Lower leg skin (tissue), 4 donors: ENCODE measurements around the gene SURF6. TPM values are rescaled to one million over a fixed set of nuclear protein-coding genes. Genes with fewer than 3 reads are reported as not detected.

Source experiments
- DNase-seq, 2 donors: peaks; one replicate each; pipeline ENCODE4 v3.0.0-alpha.2; 2019; ENCODE audit warnings: low spot score in 2 of 2
- H3K4me3 ChIP-seq: fragments of 200-600 bp; sonication (generic); 2 replicates; pipeline ENCODE4 v1.5.1; 2017; ENCODE audit warnings: mild to moderate bottlenecking, low read depth; ENCODE audit not compliant: poor library complexity, severe bottlenecking
- CTCF ChIP-seq, 3 donors: fragments of 450-650 bp; IDR thresholded peaks; one replicate each; pipeline ENCODE4 v1.5.1; 2016; ENCODE audit warnings: antibody characterized with exemption in 3 of 3, mild to moderate bottlenecking in 3 of 3, moderate library complexity in 2 of 3
- POLR2A ChIP-seq, 2 donors: fragments of 450-650 bp; IDR thresholded peaks; one replicate each; pipeline ENCODE4 v1.6.1; 2016 to 2017; ENCODE audit warnings: antibody characterized with exemption in 2 of 2, mild to moderate bottlenecking in 1 of 2, moderate library complexity in 1 of 2
- WGBS, 2 donors: methylation state at CpG; one replicate each; pipeline ENCODE4 v1.1.5; 2018; 5-methylcytosine and 5-hydroxymethylcytosine counted together
- intact Hi-C: fragments of 100-400 bp; cut with DNase I; formaldehyde crosslinking; loops from one replicate; pipeline ENCODE4 v1.15.0; 2023; ENCODE audit warnings: low total_unique reads
- total RNA-seq, 4 donors: library from RNA; depleted of rRNA; stranded (reverse); fragments of >200 nt; gene quantifications; one replicate each; pipeline ENCODE4 v1.1.0, GENCODE V29; 2016

The SURF6 gene
- total RNA-seq, 4 donors from 2014 or later, result 21.7 to 37.4 (median 27.4) TPM

- no peak for DNase-seq
- intact Hi-C loops, result no loop called here
- WGBS, 2 donors, result 93 to 96% methylated on average over 15 to 19 of the region's 19 CpGs
These were observed 8.1 kb upstream of the SURF6 start for GRCh38 chr9:133344071-133344470.

DNA sequence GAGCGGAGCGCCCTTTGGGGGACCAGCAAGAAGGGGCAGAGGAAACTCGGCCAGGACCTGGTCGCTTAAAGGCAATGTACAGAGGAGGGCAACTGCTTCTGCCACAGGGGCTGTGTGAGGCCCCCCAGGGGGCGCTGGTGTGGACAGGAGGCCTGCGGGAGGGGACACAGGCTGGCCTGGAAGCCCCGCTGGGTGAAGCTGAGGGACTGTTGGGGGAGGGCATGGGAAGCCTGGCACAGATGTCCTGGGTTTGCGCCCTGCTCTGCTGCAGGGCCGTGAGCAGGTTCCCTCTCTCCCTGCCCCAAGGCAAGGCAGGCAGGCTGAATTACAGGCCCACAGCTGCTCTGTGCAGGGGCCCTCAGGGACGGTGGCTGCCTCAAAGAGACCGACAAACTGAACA lies 6.6 kb upstream of the SURF6 start:
- intact Hi-C loops, result no loop called here
- 80 to 81% methylated on average over 11 of the region's 11 CpGs for WGBS, 2 donors
- no peak for DNase-seq
- TF ChIP-seq POLR2A (IDR thresholded peaks at IDR 0.05) (no peak), CTCF (IDR thresholded peaks at IDR 0.05) (no peak)
- H3K4me3 ChIP-seq, result no peak overlapping the region

More at GRCh38 chr9:133344071-133344470, 8.1 kb upstream of the SURF6 start:
- TF ChIP-seq POLR2A (IDR thresholded peaks at IDR 0.05) (no peak), CTCF (IDR thresholded peaks at IDR 0.05) (no peak)
- no peak overlapping the region for H3K4me3 ChIP-seq

DNA sequence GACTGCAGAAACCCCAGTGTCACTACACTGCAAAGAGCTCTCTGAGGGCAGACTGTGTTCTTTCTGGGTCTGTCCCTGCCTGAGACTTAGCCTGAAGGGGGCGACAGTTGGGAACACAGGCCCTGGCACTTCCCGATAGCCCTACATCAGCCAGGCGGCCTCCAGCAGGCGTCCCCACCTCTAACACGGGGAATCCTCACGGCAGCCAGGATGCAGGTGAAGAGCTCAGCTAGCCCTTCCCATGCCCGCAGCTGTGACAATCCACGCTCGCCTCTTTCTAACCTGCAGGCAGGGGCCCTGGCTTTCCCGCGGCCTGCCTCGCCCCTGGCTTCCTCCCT lies 6.0 kb upstream of the SURF6 start:
- no peak overlapping the region for H3K4me3 ChIP-seq
- WGBS, 2 donors, result 65 to 81% methylated on average over 9 of the region's 12 CpGs
- no peak for DNase-seq
- TF ChIP-seq CTCF (IDR thresholded peaks at IDR 0.05) (no peak), POLR2A (IDR thresholded peaks at IDR 0.05) (no peak)
- intact Hi-C loops, result no loop called here

GRCh38 chr9:133341369-133342068 lies 5.5 kb upstream of the SURF6 start:
- peak; percentile 46 to 91 for DNase-seq
- no peak overlapping the region for H3K4me3 ChIP-seq
- TF ChIP-seq POLR2A (IDR thresholded peaks at IDR 0.05) (no peak), CTCF (IDR thresholded peaks at IDR 0.05) (no peak)
- WGBS, 2 donors, result 83 to 85% methylated on average over 13 to 15 of the region's 15 CpGs
- intact Hi-C loops, result no loop called here

- WGBS, 2 donors, result 77 to 84% methylated on average over 10 to 13 of the region's 13 CpGs
- intact Hi-C loops, result no loop called here
- H3K4me3 ChIP-seq, result no peak overlapping the region
- no peak for DNase-seq
- no peak for TF ChIP-seq POLR2A (IDR thresholded peaks at IDR 0.05)
- TF ChIP-seq CTCF (IDR thresholded peaks at IDR 0.05), result no peak
These were observed 4.9 kb upstream of the SURF6 start for GRCh38 chr9:133340916-133341315.

- TF ChIP-seq POLR2A (IDR thresholded peaks at IDR 0.05), result no peak
- TF ChIP-seq CTCF (IDR thresholded peaks at IDR 0.05), result no peak
- 79 to 82% methylated on average over 3 of the region's 3 CpGs for WGBS, 2 donors
- intact Hi-C loops, result no loop called here
- H3K4me3 ChIP-seq, result no peak overlapping the region
- DNase-seq, result no peak
These were observed 4.3 kb upstream of the SURF6 start for GRCh38 chr9:133340256-133340655.
